Left colon (tissue), 2 donors: Measurements from ENCODE around the gene GLI3. TPM values are rescaled to one million over a fixed set of nuclear protein-coding genes. Genes with fewer than 3 reads are reported as not detected.

Experiments
- ATAC-seq: fragments of 200-7000 bp; cut with Tn5 transposase; one replicate; pipeline ENCODE4 v1.9.1; 2020; ENCODE audit warnings: mild to moderate bottlenecking, moderate library complexity
- DNase-seq, 2 donors: peaks; one replicate each; pipeline ENCODE4 v3.0.0-alpha.2; 2020
- intact Hi-C, 2 donors: fragments of 100-400 bp; cut with DNase I in 1 of 2; cut with micrococcal nuclease in 1 of 2; formaldehyde crosslinking; loops; one replicate each; pipeline versions ENCODE4 v1.11.2 to v1.14.0; 2022; cut with DNase I, micrococcal nuclease
- total RNA-seq, 2 donors: library from RNA; stranded (reverse); fragmentation: NEBNext Ultra II Directional; extraction: Animal tissue kit (Norgen Biotek cat#: 25700); gene quantifications; one replicate each; pipeline ENCODE4 v1.2.1, GENCODE V29; 2021
- donor health status: DM: no; HTN: no; CAD: no.
- donor health status: DM: yes; HTN: yes; CAD: no.

The GLI3 gene
- total RNA-seq, 2 donors from 2014 or later: 2.2 to 8.2 TPM

- ATAC-seq (no peak), DNase-seq (no peak)
- intact Hi-C loops: no loop called here
Measured at GRCh38 chr7:41912426-41912825, 324.6 kb downstream of the GLI3 start.

- intact Hi-C loops: no loop called here
- no peak for ATAC-seq
- no peak for DNase-seq
Measured at GRCh38 chr7:41911792-41912191, 325.2 kb downstream of the GLI3 start.
